ENCODE results near the gene URM1. TPM values are rescaled to one million over a fixed set of nuclear protein-coding genes. Genes with fewer than 3 reads are reported as not detected.
A peak's percentile ranks its signal among the peaks of the same experiment; 100 is the strongest.

URM1 gene
- total RNA-seq: 10 to 100 TPM; 16.3 to 25.1 (median 20.4) TPM
- 10 to 100 TPM; 41.8 to 73.3 (median 60.1) TPM for polyA plus RNA-seq

DNA sequence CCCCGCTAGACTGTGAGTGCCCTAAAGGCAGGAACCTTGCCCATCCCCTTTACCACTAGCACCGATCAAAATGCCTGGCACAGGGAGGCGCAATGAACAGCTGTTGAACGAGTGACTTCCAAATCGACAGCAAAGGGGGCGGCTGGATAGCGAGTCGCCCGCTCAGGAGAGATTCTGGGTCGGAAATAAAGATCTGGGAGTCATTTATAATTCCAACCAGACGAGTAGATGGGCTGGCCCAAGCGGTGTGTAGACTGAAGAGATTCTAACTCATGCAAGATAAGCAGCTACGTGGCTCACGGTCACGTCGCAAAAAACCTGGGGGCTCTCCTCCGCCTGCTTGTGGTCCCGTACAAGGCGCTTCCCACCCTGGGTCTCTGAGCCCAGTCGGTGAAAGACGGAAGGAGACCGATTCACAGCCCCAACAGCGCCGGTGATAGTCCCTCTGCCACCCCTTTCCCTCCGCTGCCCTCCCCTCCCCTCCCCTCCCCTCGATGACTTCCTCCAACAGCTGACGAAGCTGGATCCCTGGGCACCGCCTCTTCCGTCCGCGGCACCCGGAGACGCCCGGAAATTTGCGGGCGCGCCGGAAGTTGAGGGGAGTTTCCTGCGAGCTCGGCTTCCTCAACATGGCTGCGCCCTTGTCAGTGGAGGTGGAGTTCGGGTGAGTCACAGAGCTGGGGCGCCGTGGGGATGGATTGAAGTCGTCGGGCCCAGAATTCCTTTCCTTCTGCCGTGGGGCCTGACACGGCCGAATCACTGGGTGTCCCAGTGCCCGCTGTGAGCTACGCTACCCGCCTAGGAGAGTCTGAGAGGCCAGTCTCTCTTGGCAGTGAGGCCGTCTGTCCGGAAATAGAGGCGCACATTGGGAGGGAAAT, at the start of gene URM1:
Gene URM1 (plus strand): TSS at position 623 of the 878 bp plus-strand sequence. CDS start 7 bp downstream, at position 630.
- Histone ChIP-seq H3K9me3 (no peaks in the 10 kb centered on the region), H3K27ac (peak within 1 kb of the TSS; percentile 88 to 95 (median 94)), H3K4me1 (peaks cover 0 to 32% (median 23%) of the 10 kb centered on the region in 4 donors), H3K27me3 (no peaks in the 10 kb centered on the region), H3K4me3 (peak within 1 kb of the TSS; percentile 52 to 75 (median 72)), H3K36me3 (peaks cover 0 to 15% (median 0%) of the 10 kb centered on the region in 4 donors)
- intact Hi-C loops (cut with DNase I): loop anchor here (2.0 to 5.0 kb wide), 2 partner anchors 30 to 181 kb away; partner anchors contain the start of genes SLC27A4 and SPTAN1
- DNase-seq: peak; percentile 97
- 0 to 1% methylated on average over 55 of the region's 55 CpGs for WGBS, 2 donors
- TF ChIP-seq CTCF (IDR thresholded peaks at IDR 0.05) (no peak), POLR2AphosphoS5 (IDR thresholded peaks at IDR 0.05) (peak; percentile 82 to 93 (median 88)), EP300 (IDR thresholded peaks at IDR 0.05) (no peak), POLR2A (IDR thresholded peaks at IDR 0.05) (peak; percentile 91 to 95)

DNA sequence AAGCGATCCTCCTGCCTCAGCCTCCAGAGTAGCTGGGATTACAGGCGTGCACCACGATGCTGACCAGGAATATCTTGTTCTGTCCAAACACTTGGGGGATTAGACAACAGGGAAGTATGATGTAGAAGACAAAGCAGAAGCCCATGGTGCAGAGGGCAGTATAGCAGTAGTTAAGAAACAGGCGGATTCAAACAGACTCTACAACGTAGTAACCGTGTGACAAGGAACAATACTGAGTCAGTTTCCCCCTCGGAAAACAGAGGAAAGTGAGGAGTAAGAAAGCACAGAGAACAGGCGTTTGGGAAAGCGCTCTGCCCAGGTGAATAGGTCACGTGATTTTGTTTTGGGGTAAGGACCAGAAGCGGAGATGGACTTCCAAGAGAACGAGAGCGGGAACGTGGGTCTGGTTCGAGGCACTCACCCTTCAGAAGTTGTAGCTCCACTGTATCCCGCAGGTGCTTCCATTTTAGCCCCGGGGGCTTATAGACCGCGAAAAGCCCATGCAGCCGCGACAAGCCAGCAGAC, 49.2 kb upstream of the URM1 start:
- Histone ChIP-seq H3K4me1 (peaks cover 0 to 27% (median 25%) of the 10 kb centered on the region in 4 donors), H3K9me3 (no peaks in the 10 kb centered on the region), H3K36me3 (peaks cover 7 to 42% (median 14%) of the 10 kb centered on the region in 4 donors), H3K27ac (peak overlapping the region; percentile 85 to 90 (median 88)), H3K27me3 (no peaks in the 10 kb centered on the region), H3K4me3 (peak overlapping the region; percentile 63 to 97 (median 86))
- WGBS, 2 donors: 1 to 2% methylated on average over 21 of the region's 21 CpGs
- DNase-seq: no peak
- TF ChIP-seq CTCF (IDR thresholded peaks at IDR 0.05) (no peak), POLR2AphosphoS5 (IDR thresholded peaks at IDR 0.05) (no peak), EP300 (IDR thresholded peaks at IDR 0.05) (no peak), POLR2A (IDR thresholded peaks at IDR 0.05) (no peak)
- intact Hi-C loops (cut with DNase I): loop anchor here (2.0 to 5.0 kb wide), 2 partner anchors 19 to 45 kb away; partner anchors contain the start of genes GOLGA2, SLC27A4 and SWI5

DNA sequence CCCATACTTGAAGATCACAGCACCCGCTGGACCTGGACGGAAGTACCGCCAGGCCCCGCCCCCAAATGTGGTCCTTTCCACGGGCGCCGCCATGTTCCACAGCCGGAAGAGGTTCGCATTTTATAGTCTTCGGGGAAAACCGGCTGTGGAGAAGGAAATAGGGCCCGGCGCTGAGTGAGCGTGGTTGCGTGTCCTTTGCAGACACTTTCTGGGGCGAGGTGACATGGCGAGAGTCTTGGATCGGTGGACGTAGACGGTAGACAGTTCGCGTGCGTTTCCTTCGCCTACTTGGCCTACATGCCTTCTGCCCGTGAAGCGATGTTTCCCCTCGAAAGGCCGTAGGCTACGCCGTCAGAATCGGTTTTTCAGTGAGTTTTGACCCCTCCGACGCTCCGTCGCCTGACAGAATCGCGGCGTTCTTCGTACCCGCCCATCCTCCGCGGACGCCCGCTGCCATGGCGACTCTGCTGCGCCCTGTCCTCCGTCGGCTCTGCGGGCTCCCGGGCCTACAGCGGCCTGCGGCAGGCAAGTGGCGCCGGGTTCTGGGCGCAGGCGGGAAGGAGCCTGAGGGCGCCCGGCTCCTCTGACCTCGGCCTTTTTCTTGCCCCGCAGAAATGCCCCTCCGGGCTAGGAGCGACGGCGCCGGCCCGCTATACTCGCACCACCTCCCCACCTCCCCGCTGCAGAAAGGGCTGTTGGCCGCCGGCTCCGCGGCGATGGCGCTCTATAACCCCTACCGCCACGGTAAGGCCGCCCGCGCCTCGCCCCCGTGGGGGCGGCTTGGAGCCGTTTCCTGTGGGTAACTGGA, 48.6 kb upstream of the URM1 start, which contains the start of the genes COQ4 and TRUB2:
Gene COQ4 (plus strand): TSS at position 436 of the 808 bp plus-strand sequence. CDS start 20 bp downstream, at position 456.
Gene TRUB2 (minus strand): TSS at position 44 of the 808 bp plus-strand sequence. CDS start 39 bp downstream, at position 5.
- intact Hi-C loops (cut with DNase I): loop anchor here (2.0 to 5.0 kb wide), 2 partner anchors 18 to 45 kb away; partner anchors contain the start of genes GOLGA2, SLC27A4 and SWI5
- peaks cover 0 to 27% (median 25%) of the 10 kb centered on the region in 4 donors for H3K4me1 ChIP-seq
- WGBS, 2 donors: 0 to 1% methylated on average over 83 of the region's 83 CpGs
- peak within 1 kb of the TSS; percentile 63 to 97 (median 86) for H3K4me3 ChIP-seq
- DNase-seq: peak; percentile 97
- H3K27ac ChIP-seq: peak within 1 kb of the TSS; percentile 85 to 90 (median 88)
- TF ChIP-seq POLR2AphosphoS5 (IDR thresholded peaks at IDR 0.05) (peak in 3 of 4 donors; percentile 64 to 69 (median 66)), CTCF (IDR thresholded peaks at IDR 0.05) (no peak), EP300 (IDR thresholded peaks at IDR 0.05) (no peak), POLR2A (IDR thresholded peaks at IDR 0.05) (no peak)
- H3K36me3 ChIP-seq: peaks cover 8 to 42% (median 16%) of the 10 kb centered on the region in 4 donors
- H3K9me3 ChIP-seq: no peaks in the 10 kb centered on the region
- no peaks in the 10 kb centered on the region for H3K27me3 ChIP-seq

DNA sequence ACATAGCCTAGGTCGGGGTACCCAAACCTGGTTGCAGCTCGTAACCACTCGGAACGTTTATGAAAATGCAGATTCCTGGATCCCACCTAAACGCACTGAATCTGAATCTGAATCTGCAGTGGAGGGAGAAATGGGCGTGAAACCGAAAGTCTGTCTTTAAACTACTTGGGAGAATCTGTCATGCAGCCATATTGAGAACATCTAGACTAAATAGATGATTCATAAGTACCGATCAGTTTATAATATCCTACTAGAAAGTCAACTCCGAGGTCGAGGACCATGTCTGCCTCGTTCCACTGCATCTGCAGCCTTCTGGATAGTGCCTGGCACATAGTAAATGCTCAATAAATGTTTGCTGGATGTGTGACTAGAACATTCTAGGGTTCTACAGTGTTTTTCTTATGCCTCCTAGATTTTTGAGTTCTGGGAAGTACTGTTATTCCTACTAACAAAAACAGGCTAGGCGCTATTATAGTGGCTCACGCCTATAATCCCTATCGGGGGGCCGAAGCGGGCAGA, 47.9 kb upstream of the URM1 start:
- TF ChIP-seq EP300 (IDR thresholded peaks at IDR 0.05) (no peak), CTCF (IDR thresholded peaks at IDR 0.05) (no peak), POLR2A (IDR thresholded peaks at IDR 0.05) (no peak), POLR2AphosphoS5 (IDR thresholded peaks at IDR 0.05) (no peak)
- Histone ChIP-seq H3K27me3 (no peaks in the 10 kb centered on the region), H3K9me3 (no peaks in the 10 kb centered on the region), H3K36me3 (peaks cover 8 to 42% (median 19%) of the 10 kb centered on the region in 4 donors), H3K27ac (peak overlapping the region; percentile 85 to 90 (median 88)), H3K4me1 (peaks cover 0 to 27% (median 25%) of the 10 kb centered on the region in 4 donors), H3K4me3 (peak overlapping the region; percentile 63 to 97 (median 86))
- DNase-seq: no peak
- 21 to 25% methylated on average over 16 of the region's 16 CpGs for WGBS, 2 donors
- intact Hi-C loops (cut with DNase I): loop anchor here (2.0 to 5.0 kb wide), 2 partner anchors 18 to 46 kb away; partner anchors contain the start of genes GOLGA2, SLC27A4 and SWI5

Measured in sigmoid colon (tissue), 7 donors.